Stomach (tissue), 9 donors: ENCODE results near the gene SLC29A3. TPM values are rescaled to one million over a fixed set of nuclear protein-coding genes. Genes with fewer than 3 reads are reported as not detected.

Experiments
- DNase-seq, 2 donors: peaks; one replicate each; pipeline versions ENCODE4 v3.0.0 to v3.0.0-alpha.2; 2013 to 2019
- H3K27ac ChIP-seq, 5 donors: fragments of 200-600 bp in 4 of 5; sonication (generic) in 4 of 5; one replicate each; pipeline ENCODE4 v1.5.1; 2013 to 2019; ENCODE audit warnings: mild to moderate bottlenecking in 1 of 5, moderate library complexity in 1 of 5
- H3K27me3 ChIP-seq, 3 donors: fragments of 200-600 bp; sonication (generic); one replicate each; pipeline ENCODE4 v1.5.1; 2017 to 2019; ENCODE audit warnings: mixed run types in 1 of 3
- H3K36me3 ChIP-seq, 4 donors: fragments of 200-600 bp; sonication (generic); 1 replicate in 3 of 4; 2 replicates in 1 of 4; pipeline ENCODE4 v1.5.1; 2016 to 2019
- H3K4me1 ChIP-seq, 4 donors: fragments of 200-600 bp; sonication (generic); one replicate each; pipeline ENCODE4 v1.5.1; 2016 to 2019
- H3K4me3 ChIP-seq, 4 donors: fragments of 200-600 bp; sonication (generic) in 3 of 4; one replicate each; pipeline ENCODE4 v1.5.1; 2016 to 2019; ENCODE audit warnings: mild to moderate bottlenecking in 1 of 4
- H3K9me3 ChIP-seq, 4 donors: fragments of 200-600 bp; sonication (generic); one replicate each; pipeline ENCODE4 v1.5.1; 2016 to 2019
- EP300 ChIP-seq: sonication (generic); formaldehyde crosslinking; IDR thresholded peaks from one replicate; pipeline ENCODE4 v1.6.1; 2017; ENCODE audit warnings: antibody characterized with exemption
- POLR2A ChIP-seq, 4 donors: fragments of 450-650 bp; IDR thresholded peaks; one replicate each; pipeline ENCODE4 v1.6.1; 2016; ENCODE audit warnings: antibody characterized with exemption in 4 of 4, control low read depth in 2 of 4, mild to moderate bottlenecking in 1 of 4, moderate library complexity in 1 of 4
- POLR2AphosphoS5 ChIP-seq, 3 donors: sonication (generic); formaldehyde crosslinking; IDR thresholded peaks; one replicate each; pipeline ENCODE4 v1.6.1; 2016; ENCODE audit warnings: antibody characterized with exemption in 3 of 3
- WGBS, 5 donors: extraction: QIAGEN DNeasy Blood & Tissue Kit in 3 of 5; methylation state at CpG; one replicate each; pipeline versions ENCODE4 v1.1.5 to v1.1.7; 2013 to 2018; 5-methylcytosine and 5-hydroxymethylcytosine counted together
- intact Hi-C: fragments of 100-400 bp; cut with DNase I; formaldehyde crosslinking; loops from one replicate; pipeline ENCODE4 v1.15.1; 2023; ENCODE audit warnings: low total_unique reads
- polyA plus RNA-seq, 3 donors: library from polyadenylated mRNA; stranded (reverse); fragments of 200-250 nt; gene quantifications; one replicate each; pipeline ENCODE4 v1.2.3, GENCODE V29; 2013
- total RNA-seq, 5 donors: library from RNA; depleted of rRNA; stranded (reverse); fragments of >200 nt; gene quantifications; one replicate each; pipeline versions ENCODE4 v1.1.0 to v1.2.3, GENCODE V29; 2014 to 2016
- TF ChIP-seq, protein P1 (sequence below), 7 experiments: fragments of 450-650 bp in 4 of 7; fragments of 200-600 bp in 3 of 7; sonication (generic) in 3 of 7; IDR thresholded peaks; one replicate each; pipeline ENCODE4 v1.5.1; 2016 to 2019; ENCODE audit warnings: antibody characterized with exemption in 7 of 7, control low read depth in 2 of 7, mild to moderate bottlenecking in 1 of 7
- donor health status: healthy with polysubstance abuse.
- donor health status: Bipolar disorder and iron deficiency.
- donor health status: healthy.

Gene SLC29A3
- total and polyA plus RNA-seq, 8 donors: 2.8 to 23.7 (median 4.2) TPM; not detected in 2

DNA sequence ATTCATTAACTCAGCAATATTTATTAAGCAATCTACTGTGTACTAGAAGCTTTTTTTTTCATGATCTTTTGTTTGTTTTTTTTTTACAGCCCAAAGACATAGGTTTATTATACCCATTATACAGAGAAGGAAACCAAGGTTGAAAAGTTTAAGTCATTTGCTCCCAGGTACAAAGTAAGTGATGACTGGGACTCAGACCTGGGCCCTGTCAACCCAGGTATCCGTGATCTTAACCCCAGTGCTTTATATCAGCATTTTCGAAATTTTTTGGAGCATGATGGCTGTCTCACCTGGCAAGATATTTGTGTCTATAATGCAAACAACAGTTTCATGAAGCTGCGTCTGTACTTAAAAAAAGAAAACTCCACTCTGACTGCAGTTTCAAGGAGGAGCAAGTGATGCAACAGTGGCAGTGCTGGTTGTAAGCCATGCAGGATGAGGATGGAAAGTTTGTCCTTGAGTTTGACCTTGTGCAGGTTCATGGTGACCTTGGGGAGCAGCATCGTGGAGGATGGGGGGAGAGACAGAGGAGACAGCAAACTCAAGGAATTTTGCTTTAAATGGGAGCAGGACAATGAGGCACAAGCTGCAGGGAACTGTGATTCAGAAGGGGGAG is 11.8 kb downstream of the SLC29A3 start:
- 74 to 84% (median 81%) methylated on average over 4 of the region's 4 CpGs for WGBS, 5 donors

GRCh38 chr10:71331736-71332135 is 12.7 kb downstream of the SLC29A3 start:
- WGBS, 5 donors: 32 to 54% (median 45%) methylated on average over 4 of the region's 4 CpGs
- no peaks in the 10 kb centered on the region for H3K9me3 ChIP-seq

More for the DNA sequence above, 11.8 kb downstream of the SLC29A3 start:
- no peak for DNase-seq
- Histone ChIP-seq H3K36me3 (peaks cover 0 to 49% (median 38%) of the 10 kb centered on the region in 4 donors), H3K27me3 (no peaks in the 10 kb centered on the region), H3K27ac (no peak overlapping the region), H3K4me3 (no peak overlapping the region), H3K4me1 (peaks cover 10 to 37% (median 22%) of the 10 kb centered on the region in 4 donors), H3K9me3 (no peaks in the 10 kb centered on the region)
- TF ChIP-seq POLR2AphosphoS5 (IDR thresholded peaks at IDR 0.05): no peak
- TF ChIP-seq POLR2A (IDR thresholded peaks at IDR 0.05): no peak
- TF ChIP-seq EP300: no peak
- TF ChIP-seq, protein P1, sequence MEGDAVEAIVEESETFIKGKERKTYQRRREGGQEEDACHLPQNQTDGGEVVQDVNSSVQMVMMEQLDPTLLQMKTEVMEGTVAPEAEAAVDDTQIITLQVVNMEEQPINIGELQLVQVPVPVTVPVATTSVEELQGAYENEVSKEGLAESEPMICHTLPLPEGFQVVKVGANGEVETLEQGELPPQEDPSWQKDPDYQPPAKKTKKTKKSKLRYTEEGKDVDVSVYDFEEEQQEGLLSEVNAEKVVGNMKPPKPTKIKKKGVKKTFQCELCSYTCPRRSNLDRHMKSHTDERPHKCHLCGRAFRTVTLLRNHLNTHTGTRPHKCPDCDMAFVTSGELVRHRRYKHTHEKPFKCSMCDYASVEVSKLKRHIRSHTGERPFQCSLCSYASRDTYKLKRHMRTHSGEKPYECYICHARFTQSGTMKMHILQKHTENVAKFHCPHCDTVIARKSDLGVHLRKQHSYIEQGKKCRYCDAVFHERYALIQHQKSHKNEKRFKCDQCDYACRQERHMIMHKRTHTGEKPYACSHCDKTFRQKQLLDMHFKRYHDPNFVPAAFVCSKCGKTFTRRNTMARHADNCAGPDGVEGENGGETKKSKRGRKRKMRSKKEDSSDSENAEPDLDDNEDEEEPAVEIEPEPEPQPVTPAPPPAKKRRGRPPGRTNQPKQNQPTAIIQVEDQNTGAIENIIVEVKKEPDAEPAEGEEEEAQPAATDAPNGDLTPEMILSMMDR (IDR thresholded peaks at IDR 0.05): no peak
- intact Hi-C loops: no loop called here

GRCh38 chr10:71332466-71332865 is 13.4 kb downstream of the SLC29A3 start:
- Histone ChIP-seq H3K36me3 (peaks cover 0 to 45% (median 30%) of the 10 kb centered on the region in 4 donors), H3K4me1 (peaks cover 10 to 51% (median 20%) of the 10 kb centered on the region in 4 donors), H3K27me3 (no peaks in the 10 kb centered on the region), H3K4me3 (no peak overlapping the region), H3K27ac (no peak overlapping the region), H3K9me3 (no peaks in the 10 kb centered on the region)
- WGBS, 5 donors: 87 to 97% (median 94%) methylated on average over 5 of the region's 5 CpGs
- intact Hi-C loops: no loop called here
- DNase-seq: no peak
- TF ChIP-seq POLR2AphosphoS5 (IDR thresholded peaks at IDR 0.05) (no peak), EP300 (no peak)
- TF ChIP-seq, protein P1 (IDR thresholded peaks at IDR 0.05): no peak

More at GRCh38 chr10:71331736-71332135, 12.7 kb downstream of the SLC29A3 start:
- DNase-seq: peak in 1 of 2 donors; percentile 50
- Histone ChIP-seq H3K27me3 (no peaks in the 10 kb centered on the region), H3K36me3 (peaks cover 0 to 42% (median 34%) of the 10 kb centered on the region in 4 donors), H3K4me1 (peaks cover 10 to 45% (median 18%) of the 10 kb centered on the region in 4 donors), H3K4me3 (no peak overlapping the region), H3K27ac (no peak overlapping the region)
- TF ChIP-seq POLR2A (IDR thresholded peaks at IDR 0.05) (no peak), EP300 (no peak), POLR2AphosphoS5 (IDR thresholded peaks at IDR 0.05) (no peak)
- TF ChIP-seq, protein P1 (IDR thresholded peaks at IDR 0.05): no peak
- intact Hi-C loops: no loop called here

DNA sequence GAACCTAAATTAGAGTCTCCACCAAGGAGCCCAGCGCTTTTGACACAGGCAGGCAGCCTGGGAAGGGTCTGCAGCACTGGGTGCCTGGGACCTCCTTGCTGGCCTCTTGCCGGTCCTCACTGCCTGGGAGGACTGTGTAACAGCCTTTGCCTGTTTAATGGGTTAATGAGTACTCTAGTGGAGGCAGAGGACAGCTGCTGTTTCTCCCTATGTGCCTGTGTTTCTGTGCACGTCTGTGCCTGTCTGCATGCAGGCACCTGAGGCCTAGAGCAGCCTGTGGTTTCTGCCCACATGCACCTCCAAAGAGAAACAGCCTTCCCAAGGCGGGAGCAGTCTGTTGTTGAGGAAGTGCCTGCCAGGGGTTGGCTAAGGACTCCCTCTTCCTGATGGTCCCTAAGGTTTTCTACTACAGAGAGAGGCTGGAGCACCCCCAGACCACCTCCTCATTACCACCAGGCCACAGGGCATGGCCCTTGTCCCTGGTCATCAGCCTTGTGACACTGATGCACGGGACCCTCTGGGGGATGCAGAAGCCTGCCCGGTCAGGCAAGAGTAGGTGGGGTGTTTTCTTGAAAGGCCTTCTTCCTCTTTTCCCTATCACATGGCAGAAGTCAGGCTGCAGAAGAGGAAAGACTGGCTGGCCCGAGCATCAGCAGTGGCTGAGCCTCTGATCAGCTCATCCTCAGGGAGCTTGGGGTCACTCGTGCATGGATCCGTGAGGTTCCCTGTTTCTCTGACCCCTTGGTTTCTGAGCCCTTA is 14.2 kb downstream of the SLC29A3 start:
- Histone ChIP-seq H3K9me3 (no peaks in the 10 kb centered on the region), H3K27me3 (no peaks in the 10 kb centered on the region), H3K36me3 (peaks cover 0 to 43% (median 28%) of the 10 kb centered on the region in 4 donors), H3K27ac (peak overlapping the region; percentile 13 to 49 (median 23)), H3K4me1 (peaks cover 10 to 57% (median 20%) of the 10 kb centered on the region in 4 donors), H3K4me3 (no peak overlapping the region)
- intact Hi-C loops: no loop called here
- no peak for DNase-seq
- TF ChIP-seq POLR2A (IDR thresholded peaks at IDR 0.05) (no peak), EP300 (no peak), POLR2AphosphoS5 (IDR thresholded peaks at IDR 0.05) (no peak)
- TF ChIP-seq, protein P1 (IDR thresholded peaks at IDR 0.05): no peak
- WGBS, 5 donors: 64 to 80% (median 74%) methylated on average over 9 of the region's 9 CpGs
